GM18499 (cell line): ENCODE results near the gene SMYD3.
A peak's percentile ranks its signal among the peaks of the same experiment; 100 is the strongest.

Experiments used
- ATAC-seq: cut with Tn5 transposase; IDR thresholded peaks from one replicate; pipeline ENCODE4 v1.9.1; 2021; ENCODE audit warnings: moderate number of reproducible peaks; ENCODE audit not compliant: insufficient read depth, unreplicated experiment

The SMYD3 gene

GRCh38 chr1:246506674-246507481, at the start of gene SMYD3:
Gene SMYD3, minus strand, starts transcription at chr1:246507279.
- peak; percentile 82 for ATAC-seq

- ATAC-seq = no peak
Observed at GRCh38 chr1:246554201-246554600, 47.1 kb upstream of the SMYD3 start.

- no peak for ATAC-seq
Observed at GRCh38 chr1:246552110-246552509, 45.0 kb upstream of the SMYD3 start.

- no peak for ATAC-seq
Observed at GRCh38 chr1:246550402-246550801, 43.3 kb upstream of the SMYD3 start.

- ATAC-seq = no peak
Observed at GRCh38 chr1:246549665-246550064, 42.6 kb upstream of the SMYD3 start.

- no peak for ATAC-seq
Observed at GRCh38 chr1:246544001-246544400, 36.9 kb upstream of the SMYD3 start.

- no peak for ATAC-seq
Observed at GRCh38 chr1:246540738-246541491, 33.8 kb upstream of the SMYD3 start.

GRCh38 chr1:246537887-246538286, 30.8 kb upstream of the SMYD3 start:
- ATAC-seq = no peak

GRCh38 chr1:246537441-246537840, 30.4 kb upstream of the SMYD3 start:
- no peak for ATAC-seq

- ATAC-seq = no peak
Observed at GRCh38 chr1:246534114-246534513, 27.0 kb upstream of the SMYD3 start.

- ATAC-seq = no peak
Observed at GRCh38 chr1:246533371-246533905, 26.4 kb upstream of the SMYD3 start.

GRCh38 chr1:246532519-246532918, 25.4 kb upstream of the SMYD3 start:
- no peak for ATAC-seq

GRCh38 chr1:246530482-246530881, 23.4 kb upstream of the SMYD3 start:
- no peak for ATAC-seq

- no peak for ATAC-seq
Observed at GRCh38 chr1:246528933-246529731, 22.1 kb upstream of the SMYD3 start.

GRCh38 chr1:246527402-246528088, 20.5 kb upstream of the SMYD3 start:
- no peak for ATAC-seq

- ATAC-seq = no peak
Observed at GRCh38 chr1:246526915-246527314, 19.8 kb upstream of the SMYD3 start.

- ATAC-seq = no peak
Observed at GRCh38 chr1:246526380-246526779, 19.3 kb upstream of the SMYD3 start.

- no peak for ATAC-seq
Observed at GRCh38 chr1:246519514-246519913, 12.4 kb upstream of the SMYD3 start.

GRCh38 chr1:246518456-246519205, 11.6 kb upstream of the SMYD3 start:
- no peak for ATAC-seq
